ENCODE results near the gene SF3B2.
"Not testable (repeated sequence)": the region's sequence is repeated elsewhere in the genome, so short reads cannot be mapped to it uniquely, and the experiment has no call there.

The SF3B2 gene

DNA sequence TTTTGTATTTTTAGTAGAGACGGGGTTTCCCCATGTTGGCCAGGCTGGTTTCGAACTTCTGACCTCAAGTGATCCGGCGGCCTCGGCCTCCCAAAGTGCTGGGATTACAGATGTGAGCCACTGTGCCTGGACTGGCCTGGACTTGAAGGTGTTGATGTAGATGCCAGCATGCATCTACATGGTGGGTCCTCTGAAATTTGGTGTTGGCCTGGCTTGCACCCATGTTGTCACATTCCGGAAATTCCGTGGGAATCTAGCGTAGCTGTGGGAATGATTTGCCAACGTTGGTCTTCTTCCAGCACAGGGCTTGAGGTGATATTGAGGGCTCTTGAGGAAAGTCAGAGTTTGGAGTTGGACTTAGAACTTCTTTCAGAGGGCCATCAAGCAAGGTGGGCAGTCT is 24.4 kb downstream of the SF3B2 start:
- DNase-seq = no peak

DNA sequence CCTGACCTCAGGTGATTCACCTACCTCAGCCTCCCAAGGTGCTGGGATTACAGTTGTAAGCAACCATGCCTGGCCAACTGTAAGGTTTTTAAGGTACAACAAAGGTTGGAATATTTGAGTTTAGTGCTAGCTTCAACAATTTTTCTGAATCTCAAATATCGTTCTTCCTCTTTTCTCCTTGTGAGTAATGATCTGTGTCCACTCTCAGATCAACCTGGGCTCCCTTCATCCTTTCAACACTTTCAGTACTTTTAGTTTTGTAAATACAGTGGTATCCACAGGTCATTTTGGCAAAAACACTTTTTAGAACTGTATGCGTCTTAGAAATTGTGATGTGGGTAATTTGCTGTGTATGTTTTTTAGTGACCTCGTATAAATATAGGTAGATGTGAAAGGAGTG is 25.8 kb downstream of the SF3B2 start:
- no peak for DNase-seq

DNA sequence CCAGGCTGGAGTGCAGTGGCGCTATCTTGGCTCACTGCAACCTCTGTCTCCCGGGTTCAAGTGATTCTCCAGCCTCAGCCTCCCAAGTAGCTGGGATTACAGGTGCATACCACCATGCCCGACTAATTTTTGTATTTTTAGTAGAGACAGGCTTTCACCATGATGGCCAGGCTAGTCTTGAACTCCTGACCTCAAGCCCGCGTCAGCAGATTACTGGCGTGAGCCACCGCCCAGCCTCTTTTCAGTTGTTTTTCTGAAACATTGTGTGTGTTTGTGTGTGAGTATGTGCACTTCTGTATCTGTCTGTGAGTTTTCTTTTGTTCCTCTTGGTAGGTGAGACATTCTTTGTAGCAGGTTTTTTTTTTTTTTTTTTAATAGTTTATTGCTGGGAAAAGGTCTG is 26.8 kb downstream of the SF3B2 start:
- not testable (repeated sequence) for DNase-seq

DNA sequence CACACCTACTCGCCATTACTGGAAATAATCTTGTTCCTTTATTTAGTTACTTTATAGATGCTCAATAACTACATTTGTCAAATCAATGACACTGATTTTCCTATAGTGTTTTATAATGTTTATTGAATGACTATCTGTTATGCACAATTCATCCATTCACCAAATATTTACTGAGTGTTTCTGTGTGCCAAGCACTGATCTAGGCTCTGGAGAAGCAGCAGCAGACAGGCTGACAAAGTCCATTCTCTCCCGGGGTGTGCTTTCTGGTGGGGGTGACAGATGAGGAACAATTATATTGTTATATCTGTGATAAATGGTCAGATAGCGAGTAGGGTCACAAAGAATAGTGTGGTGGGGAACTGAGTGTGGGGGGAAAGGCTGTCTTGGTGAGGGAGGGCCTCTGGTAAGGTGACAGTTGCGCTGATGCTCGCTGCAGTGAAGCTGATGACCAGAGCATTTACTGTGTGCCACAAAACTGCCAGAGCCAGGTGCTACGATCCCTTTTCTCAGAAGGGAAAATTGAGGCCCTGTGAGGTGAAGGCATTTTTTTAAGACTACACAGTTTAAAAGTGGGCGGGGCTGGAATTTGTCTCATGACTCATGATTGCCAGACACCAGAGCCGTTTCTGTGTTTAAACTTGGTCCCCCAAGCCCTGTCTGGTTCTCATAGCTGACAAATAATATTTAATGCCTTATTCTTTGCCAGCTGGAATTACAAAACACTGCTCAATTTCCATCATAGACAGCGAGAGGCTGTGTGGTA is 28.1 kb downstream of the SF3B2 start:
- peak; percentile 56 to 72 for DNase-seq

DNA sequence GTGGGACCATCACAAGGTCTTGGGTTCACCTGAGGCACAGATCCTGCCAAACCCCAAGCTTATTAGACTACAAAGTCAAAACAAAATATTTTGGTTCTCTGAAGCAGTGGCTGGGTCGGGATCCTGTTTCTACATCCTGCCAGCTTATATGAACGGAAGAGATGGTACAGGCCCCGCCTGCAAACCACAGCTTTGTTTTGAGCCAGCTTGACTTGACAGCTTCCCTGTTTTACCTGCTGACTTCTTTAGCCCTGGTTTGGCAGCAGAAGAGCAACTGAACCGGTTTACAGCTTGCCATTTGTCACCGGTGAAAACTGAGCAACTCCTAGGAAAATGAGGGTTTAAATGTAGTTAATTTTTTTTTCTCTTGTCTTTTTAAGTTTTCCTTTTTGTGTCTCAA is 29.3 kb downstream of the SF3B2 start:
- peak; percentile 78 to 82 for DNase-seq

DNA sequence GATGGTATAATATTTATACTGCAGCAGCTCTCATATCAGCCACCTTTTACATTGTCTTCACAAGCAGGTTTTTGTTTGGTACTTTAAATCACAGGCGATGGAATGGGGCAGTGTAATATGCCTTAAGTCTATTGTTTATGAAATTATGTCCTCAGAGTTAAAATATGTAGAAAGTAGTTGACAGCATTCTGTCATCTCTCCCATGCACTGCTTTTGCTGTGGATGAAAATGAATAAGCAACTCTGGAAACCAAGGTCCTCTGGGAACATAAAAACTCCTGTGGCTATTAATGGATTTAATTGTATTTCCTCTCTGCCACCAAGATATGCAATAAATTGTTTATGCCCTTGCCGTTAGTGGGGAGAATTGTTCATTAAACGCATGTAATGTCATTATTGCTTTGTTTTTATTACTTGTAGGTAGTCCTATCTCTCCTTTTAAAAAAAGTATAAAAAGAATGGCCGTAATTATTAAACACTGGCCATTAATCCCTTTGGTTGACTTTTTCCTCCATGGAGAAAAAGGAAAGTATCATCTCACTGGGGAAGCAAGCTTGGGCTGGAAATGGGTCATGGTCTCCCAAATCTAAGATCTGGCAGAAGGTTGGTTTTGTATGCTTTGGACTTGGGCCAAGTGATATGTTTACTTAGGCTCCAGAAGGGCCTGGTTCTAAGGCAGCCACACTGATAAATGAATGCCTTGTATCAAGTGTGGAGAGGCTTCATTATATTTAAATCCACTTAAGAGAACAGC is 31.0 kb downstream of the SF3B2 start:
- DNase-seq = no peak

DNA sequence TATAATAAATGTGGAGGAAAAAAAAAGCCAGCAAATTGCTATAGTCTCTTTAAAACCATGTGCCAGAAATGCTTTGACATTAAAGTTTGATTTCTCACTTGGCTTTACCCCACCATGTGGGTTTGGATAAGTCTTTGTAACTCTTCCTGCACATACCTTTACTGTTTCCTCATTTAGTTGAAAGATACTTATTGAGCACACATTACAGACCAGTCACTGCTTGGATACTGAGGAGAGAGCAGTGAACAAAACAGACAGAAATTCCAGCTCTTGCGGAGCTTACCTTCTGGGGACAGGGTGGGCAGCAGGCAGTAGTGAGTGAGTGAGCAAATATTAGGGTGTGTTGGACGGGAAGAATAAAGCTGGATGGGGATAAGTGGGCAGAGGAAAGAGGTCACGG is 31.6 kb downstream of the SF3B2 start:
- DNase-seq = no peak

DNA sequence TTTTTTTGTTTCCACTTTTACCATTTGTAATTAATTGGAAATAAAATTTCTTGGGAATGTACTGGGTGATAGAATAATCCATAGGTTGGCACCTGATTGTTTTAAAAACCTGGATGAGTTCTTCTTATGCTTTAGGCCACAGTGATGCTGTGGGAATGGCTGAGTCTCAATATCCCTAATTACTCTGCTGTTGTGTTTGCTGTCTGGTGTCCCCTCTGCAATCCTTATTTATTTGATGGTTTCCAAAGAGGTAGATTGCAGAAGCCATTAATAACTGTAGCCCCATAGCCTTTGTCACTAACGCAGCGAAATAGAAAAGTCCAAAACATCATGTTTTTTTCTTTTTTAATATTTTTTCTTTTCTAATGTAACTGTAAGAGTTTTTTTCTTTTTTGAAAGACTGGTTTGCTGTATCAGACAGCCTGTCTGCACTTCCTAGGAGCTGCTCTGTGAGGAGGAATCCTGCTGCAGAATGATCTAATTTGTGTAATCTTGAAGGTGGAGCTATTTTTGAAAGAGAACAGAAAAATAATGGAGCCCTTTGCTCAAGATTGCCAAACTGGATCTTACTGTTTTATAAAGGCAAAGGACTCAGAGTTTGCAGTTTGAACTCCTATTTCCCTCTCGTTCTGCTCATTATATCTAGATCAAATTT is 32.8 kb downstream of the SF3B2 start:
- no peak for DNase-seq

DNA sequence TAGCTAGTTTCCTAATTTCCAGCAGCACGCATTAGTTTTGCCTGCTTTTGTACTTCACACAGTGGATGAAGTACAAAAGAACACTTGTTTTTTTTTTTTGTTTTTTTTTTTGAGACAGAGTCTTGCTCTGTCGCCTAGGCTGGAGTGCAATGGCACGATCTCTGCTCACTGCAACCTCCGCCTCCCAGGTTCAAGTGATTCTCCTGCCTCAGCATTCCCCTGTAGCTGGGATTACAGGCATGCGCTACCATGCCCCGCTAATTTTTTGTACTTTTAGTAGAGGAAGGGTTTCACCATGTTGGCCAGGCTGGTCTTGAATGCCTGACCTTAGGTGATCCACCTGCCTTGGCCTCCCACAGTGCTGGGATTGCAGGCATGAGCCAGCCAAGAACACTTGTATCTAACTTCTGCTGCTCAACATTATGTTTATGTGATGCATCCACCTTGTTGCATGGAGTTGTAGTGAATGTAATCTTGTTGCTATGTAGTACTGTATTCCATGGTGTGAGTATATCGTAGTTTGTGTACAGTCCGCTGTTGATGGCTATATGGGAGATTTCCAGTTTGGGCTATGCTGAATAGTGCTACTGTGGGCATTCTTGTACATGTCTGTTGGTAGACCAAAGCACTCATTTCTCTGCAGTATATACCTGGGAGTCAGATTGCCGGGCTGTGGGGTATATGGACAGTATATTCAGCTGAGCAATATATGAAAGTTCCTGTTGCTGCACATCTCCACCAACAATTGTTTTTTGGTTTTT is 35.2 kb downstream of the SF3B2 start:
- no peak for DNase-seq

DNA sequence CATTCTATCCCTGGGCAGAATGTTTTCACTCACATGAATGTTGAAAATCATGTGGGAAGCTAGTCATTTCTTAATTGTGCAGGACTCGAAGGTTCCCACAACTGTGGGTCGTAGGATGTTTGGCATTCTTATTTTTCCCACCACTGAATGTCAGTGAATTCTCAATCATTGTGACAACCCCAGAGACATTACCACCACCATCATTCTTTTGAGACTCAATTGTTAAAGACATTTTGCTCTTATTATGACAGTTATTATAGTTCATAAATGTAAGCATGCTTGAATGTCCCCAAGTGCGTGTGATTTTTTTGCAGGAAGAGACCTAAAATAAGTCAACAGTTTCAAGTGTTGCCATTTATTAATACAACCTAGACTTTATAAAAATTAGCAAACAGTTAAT is 36.9 kb downstream of the SF3B2 start:
- DNase-seq = no peak

DNA sequence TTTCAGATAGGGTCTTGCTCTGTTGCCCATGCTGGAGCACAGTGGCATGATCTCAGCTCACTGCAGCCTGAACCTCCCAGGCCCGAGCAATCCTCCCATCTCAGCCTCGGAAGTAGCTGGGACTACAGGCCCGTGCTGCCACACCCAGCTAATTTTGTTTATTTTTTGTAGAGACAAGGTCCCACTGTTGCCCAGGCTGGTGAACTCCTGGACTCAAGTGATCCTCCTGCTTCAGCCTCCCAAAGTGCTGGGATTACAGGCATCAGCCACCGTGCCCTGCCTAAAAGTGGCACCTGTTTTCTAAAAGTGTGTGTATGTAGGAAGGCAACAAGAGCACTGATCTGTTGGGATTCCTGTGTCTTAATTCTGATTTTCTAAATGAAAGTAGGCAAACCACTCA is 38.1 kb downstream of the SF3B2 start:
- DNase-seq = no peak

DNA sequence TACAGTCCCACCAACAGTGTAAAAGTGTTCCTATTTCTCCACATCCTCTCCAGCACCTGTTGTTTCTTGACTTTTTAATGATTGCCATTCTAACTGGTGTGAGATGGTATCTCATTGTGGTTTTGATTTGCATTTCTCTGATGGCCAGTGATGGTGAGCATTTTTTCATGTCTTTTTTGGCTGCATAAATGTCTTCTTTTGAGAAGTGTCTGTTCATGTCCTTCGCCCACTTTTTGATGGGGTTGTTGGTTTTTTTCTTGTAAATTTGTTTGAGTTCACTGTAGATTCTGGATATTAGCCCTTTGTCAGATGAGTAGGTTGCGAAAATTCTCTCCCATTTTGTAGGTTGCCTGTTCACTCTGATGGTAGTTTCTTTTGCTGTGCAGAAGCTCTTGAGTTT is 40.0 kb downstream of the SF3B2 start:
- not testable (repeated sequence) for DNase-seq

DNA sequence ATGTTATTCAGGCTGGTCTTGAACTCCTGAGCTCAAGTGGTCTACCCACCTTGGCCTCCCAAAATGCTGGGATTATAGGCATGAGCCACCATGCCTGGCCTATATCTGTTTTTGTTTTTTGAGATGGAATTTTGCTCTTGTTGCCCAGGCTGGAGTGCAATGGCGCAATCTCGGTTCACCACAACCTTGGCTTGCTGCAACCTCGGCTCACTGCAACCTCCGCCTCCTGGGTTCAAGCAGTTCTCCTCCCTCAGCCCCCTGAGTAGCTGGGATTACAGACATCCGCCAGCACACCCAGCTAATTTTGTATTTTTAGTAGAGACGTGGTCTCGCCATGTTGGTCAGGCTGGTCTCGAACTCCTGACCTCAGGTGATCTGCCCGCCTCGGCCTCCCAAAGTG is 47.6 kb downstream of the SF3B2 start:
- DNase-seq = not testable (repeated sequence)

DNA sequence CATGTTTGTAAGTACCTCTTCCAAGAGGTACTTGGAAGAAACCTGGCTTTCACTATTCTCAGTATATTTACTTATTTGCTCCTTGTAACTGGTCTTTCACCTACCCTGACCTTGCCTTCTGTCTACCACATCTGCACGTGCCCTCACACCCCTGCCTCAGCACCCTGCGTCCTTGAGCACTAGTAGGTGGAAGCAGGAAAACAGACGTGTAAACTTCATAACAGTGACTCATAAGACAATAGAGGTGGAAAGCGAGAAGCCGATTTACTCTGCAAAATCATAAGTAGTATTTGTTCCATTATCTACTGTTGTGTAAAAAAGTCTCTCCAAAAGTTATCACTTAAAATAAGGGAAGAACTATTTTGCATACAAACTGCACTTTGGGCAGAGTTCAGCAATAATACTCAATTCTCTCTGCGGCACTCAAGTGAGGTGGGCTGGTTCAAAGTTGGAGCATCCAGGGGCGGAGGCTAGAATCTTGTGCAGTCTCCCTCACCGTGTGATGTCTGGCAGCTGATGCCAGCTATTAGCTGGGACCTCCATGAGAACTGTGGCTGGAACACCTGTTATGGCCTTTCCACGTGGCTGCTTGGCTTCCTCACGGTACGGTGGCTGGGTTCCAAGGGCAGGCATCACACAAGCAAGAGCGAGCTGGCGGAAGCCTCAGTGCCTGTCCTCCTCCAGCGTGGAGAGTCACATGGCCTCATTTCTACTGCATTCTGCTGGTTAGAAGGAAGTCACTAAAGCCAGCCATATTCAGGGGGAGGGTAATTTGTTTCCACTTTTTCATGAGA is 48.3 kb downstream of the SF3B2 start:
- DNase-seq = peak; percentile 58 to 75

DNA sequence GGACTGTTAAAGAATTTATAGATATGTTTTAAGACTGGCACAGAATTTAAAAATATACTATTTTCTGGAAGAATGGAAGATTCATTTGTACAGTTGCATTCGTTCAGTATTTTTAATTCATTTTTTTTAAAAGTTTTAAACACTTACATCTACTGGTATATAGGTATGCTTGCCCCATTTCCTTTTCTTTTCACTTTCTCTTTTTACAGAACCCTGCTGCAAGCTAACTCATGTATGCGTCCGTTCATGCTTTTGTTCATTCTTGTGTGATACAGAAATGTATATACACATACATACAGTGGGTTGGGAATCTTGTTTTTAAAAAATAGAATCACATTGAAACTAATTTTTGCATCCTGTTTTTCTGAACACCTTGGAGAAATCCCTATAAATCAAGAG is 48.9 kb downstream of the SF3B2 start:
- no peak for DNase-seq

DNA sequence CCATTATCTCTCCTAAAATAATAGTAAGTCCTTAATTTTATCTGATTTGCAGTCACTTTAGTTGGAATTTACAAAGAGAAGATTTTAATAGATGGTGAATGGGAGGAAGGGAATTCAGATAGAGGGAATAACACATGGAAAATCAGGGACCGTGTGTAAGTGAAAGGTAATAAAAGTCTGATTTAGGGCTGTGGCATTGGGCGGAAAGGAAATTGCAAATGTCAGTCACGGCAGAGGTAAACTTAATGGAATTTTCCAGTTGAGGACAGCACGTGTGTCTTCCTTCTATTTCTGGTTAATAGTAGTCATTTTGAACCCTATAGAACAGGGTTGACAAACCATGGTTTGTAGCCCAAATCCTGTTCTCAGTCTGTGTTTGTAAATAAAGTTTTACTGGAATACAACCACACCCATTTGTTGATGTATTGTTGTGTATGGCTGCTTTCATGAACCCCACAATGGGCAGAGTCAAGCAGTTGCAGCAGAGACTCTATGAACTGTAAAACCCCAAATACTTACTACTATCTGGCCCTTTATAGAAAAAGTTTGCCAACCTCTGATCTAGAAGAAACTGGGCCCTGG is 52.0 kb downstream of the SF3B2 start:
- no peak for DNase-seq

DNA sequence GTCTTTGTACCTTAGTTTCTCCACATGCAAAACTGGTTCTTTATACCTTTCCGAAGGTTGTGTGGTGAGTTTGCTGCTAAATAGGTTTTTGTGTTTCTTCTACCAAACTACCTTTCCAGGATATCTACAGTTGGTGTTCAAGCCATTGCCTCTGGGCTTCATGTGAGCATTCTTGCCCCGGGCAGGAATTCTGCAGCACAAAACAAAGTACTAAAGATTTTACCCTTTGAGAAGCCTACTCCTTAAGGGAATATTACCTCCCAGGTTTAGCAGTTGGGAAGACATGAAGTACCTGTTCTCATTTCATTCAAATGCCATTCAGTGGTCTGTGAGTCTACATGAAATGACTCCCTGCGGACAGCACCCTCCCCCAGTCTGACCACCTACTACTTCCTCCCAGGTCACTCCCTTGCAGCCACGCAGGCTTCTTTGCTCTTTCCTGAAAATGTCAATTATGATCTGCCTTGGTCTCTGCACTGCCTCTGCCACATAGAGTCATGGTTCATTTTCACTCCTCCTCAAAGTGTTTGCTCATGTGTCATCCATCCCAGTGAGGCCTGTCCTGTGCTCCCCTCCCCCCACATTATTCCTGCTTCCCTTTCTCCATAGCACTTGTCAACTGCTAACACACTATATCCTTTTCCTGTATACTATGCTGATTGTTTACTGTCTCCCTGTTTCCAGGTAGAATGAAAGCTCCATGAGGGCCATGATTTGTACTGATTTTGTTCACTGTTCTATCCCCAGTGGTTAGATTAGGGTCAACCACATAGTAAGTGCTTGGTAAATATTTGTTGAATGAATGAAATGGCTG is 54.8 kb downstream of the SF3B2 start:
- DNase-seq = no peak

DNA sequence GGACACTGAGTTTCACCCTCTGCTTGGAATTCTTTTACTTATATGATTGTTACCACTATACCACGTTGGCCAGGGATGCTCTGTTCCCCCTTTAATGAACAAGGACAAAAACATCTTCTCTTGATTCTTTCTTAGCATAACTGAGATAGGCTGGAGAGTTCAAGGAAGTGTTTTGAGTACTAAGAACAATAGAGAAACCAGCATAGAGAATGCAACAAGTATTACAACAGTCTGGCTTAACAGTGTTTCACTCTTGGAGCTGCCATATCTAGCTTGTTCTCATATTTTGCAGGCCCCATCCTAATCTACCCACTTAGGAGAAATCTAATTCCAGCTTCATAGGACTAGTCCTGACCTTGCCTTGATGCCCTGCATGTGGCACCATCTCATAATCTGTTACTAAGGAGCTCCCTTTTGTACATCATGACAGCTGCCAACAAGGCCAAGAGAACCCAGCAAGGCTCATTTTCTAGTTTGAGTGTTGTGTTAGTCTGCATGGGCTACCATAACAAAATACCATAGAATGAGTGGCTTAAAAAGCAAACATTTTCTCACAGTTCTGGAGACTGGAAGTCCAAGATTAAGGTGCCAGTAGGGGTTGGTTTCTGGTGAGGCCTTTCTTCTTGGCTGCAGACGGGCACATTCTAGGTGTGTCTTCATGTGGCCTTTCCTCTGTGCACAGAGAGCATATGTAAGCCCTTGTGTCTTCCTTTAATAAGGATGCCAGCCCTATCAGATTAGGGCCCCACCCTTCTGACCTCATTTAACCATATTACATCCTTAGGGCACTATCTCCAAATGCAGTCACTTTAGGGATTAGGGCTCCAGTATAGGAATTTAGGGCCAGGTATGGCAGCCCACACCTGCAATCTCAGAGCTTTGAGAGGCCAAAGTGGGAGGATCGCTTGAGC is 55.7 kb downstream of the SF3B2 start:
- no peak for DNase-seq

DNA sequence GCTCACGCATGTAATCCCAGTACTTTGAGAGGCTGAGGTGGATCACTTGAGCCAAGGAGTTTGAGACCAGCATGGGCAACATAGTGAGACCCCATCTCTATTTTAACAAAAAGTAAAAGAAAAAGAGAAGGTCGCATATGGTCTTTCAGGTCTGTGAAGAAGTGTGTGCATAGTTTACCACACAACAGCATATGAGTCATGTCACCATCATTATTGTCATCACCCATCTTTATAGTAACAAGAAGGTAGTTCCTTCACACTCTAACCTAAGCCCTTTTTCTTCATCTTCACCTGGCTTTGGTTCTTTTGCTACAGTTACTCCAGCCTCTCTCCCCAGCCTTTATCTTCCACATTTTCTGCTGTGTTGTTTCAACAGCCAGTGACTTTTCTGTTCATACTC is 57.1 kb downstream of the SF3B2 start:
- no peak for DNase-seq

DNA sequence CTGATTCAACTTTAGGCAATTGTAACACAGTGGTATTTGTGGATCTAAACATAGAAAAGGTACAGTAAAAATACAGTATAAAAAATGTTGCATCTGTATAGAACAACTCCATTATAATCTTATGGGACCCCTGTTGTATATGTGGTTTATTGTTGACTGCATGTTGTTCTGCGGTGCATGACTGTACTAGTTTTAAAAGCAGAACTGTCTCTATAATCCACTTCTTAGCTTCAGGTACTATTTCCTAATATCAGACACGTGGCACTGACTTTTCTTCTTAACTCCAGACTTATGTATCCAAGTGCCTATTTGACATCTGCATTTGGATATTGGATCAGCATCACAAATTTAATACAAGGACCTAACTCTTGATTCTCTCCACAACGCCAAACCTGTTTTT is 59.0 kb downstream of the SF3B2 start:
- DNase-seq = no peak
